CD4-positive, alpha-beta T cell treated with Interleukin-1 beta for 1 hour (primary cell): ENCODE results near the gene ZFP64.

Experiments used
- DNase-seq, 2 donors: peaks; one replicate each; pipeline ENCODE4 v3.0.0-alpha.2; 2020 to 2022

Gene ZFP64

GRCh38 chr20:52103335-52103912 lies 88.2 kb downstream of the ZFP64 start:
- DNase-seq, result no peak

GRCh38 chr20:52102559-52102958 lies 89.0 kb downstream of the ZFP64 start:
- DNase-seq, result no peak

GRCh38 chr20:52102126-52102525 lies 89.5 kb downstream of the ZFP64 start:
- no peak for DNase-seq
